K562 (cell line): ENCODE measurements around the gene HES4. TPM values are rescaled to one million over a fixed set of nuclear protein-coding genes. Genes with fewer than 3 reads are reported as not detected.
A peak's percentile ranks its signal among the peaks of the same experiment; 100 is the strongest.

Experiments
- ATAC-seq: fragments of 200-7000 bp; cut with Tn5 transposase; 3 replicates; pipeline ENCODE4 v1.9.1; 2020; ENCODE audit warnings: moderate library complexity
- BruUV-seq: library from RNA; stranded (reverse); fragments of 400-500 nt; replicated peaks from 2 replicates; lab custom pipeline; 2021; lab: Mats Ljungman, UMichigan
- CTCF ChIA-PET: fragments of 300-600 bp; formaldehyde crosslinking; extraction: SDS; loops from one replicate; lab custom pipeline; 2021; ENCODE audit warnings: low intra/inter-chr PET ratio; lab: Yijun Ruan, JAX
- POLR2A ChIA-PET: fragments of 300-600, 350-650 bp; sonication (Branson Sonifier 250); formaldehyde crosslinking; extraction: SDS; loops from one replicate; lab custom pipeline; 2021; ENCODE audit warnings: antibody characterized with exemption, inconsistent platforms; lab: Yijun Ruan, JAX
- DNase-seq, 4 experiments: peaks; one replicate each; pipeline versions ENCODE4 v3.0.0 to v3.0.0-alpha.2; 2011 to 2018; ENCODE audit warnings: low spot score in 3 of 4, mixed read lengths in 3 of 4; ENCODE audit errors: extremely low read depth in 1 of 4
- FAIRE-seq: peaks from 2 replicates; lab custom pipeline; 2011; peaks lifted over from hg19 to GRCh38; lab: Jason Lieb, UNC
- H2AFZ ChIP-seq: 2 replicates; pipeline ENCODE4 v1.6.0; 2011; ENCODE audit warnings: low read depth, low read length, control low read depth, inconsistent platforms
- H3K27ac ChIP-seq: fragments of 200-600 bp; 3 replicates; pipeline ENCODE4 v1.8.0; 2011; ENCODE audit warnings: low read depth, mild to moderate bottlenecking, control low read depth, inconsistent platforms, low read length, moderate library complexity, mixed read lengths; ENCODE audit errors: extremely low read depth
- H3K27me3 ChIP-seq, 2 experiments: fragments of 300-600 bp in 1 of 2; 2 replicates in 1 of 2; 3 replicates in 1 of 2; pipeline versions ENCODE4 v1.6.0 to v1.8.0; 2011; ENCODE audit warnings: inconsistent platforms in 2 of 2, low read length in 2 of 2, mild to moderate bottlenecking in 1 of 2, mixed read lengths in 1 of 2, moderate library complexity in 1 of 2; ENCODE audit not compliant: control insufficient read depth in 2 of 2, insufficient read depth in 2 of 2
- H3K36me3 ChIP-seq: fragments of 300-600 bp; 3 replicates; pipeline ENCODE4 v1.8.0; 2011; ENCODE audit warnings: mild to moderate bottlenecking, low read length, inconsistent platforms; ENCODE audit not compliant: control insufficient read depth, insufficient read depth
- H3K4me1 ChIP-seq, 2 experiments: fragments of 200-600 bp in 1 of 2; replicated peaks in 1 of 2; 2 replicates in 1 of 2; 3 replicates in 1 of 2; pipeline versions ENCODE4 v1.5.1 to v1.8.0; 2011; ENCODE audit warnings: inconsistent platforms in 2 of 2, low read length in 2 of 2, mild to moderate bottlenecking in 1 of 2, mixed read lengths in 1 of 2, moderate library complexity in 1 of 2; ENCODE audit not compliant: control insufficient read depth in 2 of 2, insufficient read depth in 2 of 2
- H3K4me2 ChIP-seq: 2 replicates; pipeline ENCODE4 v1.6.1; 2011; ENCODE audit warnings: low read length, control low read depth, inconsistent platforms, mixed read lengths; ENCODE audit not compliant: insufficient read depth
- H3K4me3 ChIP-seq: fragments of 200-600 bp; sonication (generic), shearing (Covaris generic); 2 replicates; pipeline ENCODE4 v1.5.1; 2016; ENCODE audit warnings: control low read depth, inconsistent platforms
- H3K79me2 ChIP-seq: fragments of 200-600 bp; 3 replicates; pipeline ENCODE4 v1.8.0; 2011; ENCODE audit warnings: low read length, inconsistent platforms; ENCODE audit not compliant: control insufficient read depth, insufficient read depth
- H3K9ac ChIP-seq, 2 experiments: 2 replicates each; pipeline versions ENCODE4 v1.6.0 to v1.6.1; 2011; ENCODE audit warnings: low read depth in 2 of 2, low read length in 2 of 2, control low read depth in 1 of 2, inconsistent platforms in 1 of 2, mild to moderate bottlenecking in 1 of 2, mixed read lengths in 1 of 2; ENCODE audit not compliant: insufficient read depth in 1 of 2
- H3K9me1 ChIP-seq: one replicate; pipeline ENCODE4 v1.6.0; 2011; ENCODE audit warnings: inconsistent platforms, mild to moderate bottlenecking, low read length, moderate library complexity; ENCODE audit not compliant: control insufficient read depth, insufficient read depth
- H3K9me3 ChIP-seq: replicated peaks from 2 replicates; pipeline ENCODE4 v1.5.1; 2011; ENCODE audit warnings: low read depth, low read length, inconsistent platforms; ENCODE audit not compliant: control insufficient read depth, insufficient read depth
- H4K20me1 ChIP-seq: replicated peaks from 2 replicates; pipeline ENCODE4 v1.6.1; 2011; ENCODE audit warnings: low read length, inconsistent platforms, mixed read lengths; ENCODE audit not compliant: control insufficient read depth, insufficient read depth
- NEUROD1 ChIP-seq: fragments of 150-350 bp; IDR thresholded peaks from 2 replicates; pipeline ENCODE4 v1.6.1; 2014; ENCODE audit warnings: borderline replicate concordance, low read length, low read depth; ENCODE audit not compliant: partially characterized antibody
- POLR2G ChIP-seq: fragments of 200-400 bp; formaldehyde crosslinking; IDR thresholded peaks from 2 replicates; pipeline ENCODE4 v1.6.1; 2017; ENCODE audit warnings: low read depth, mild to moderate bottlenecking, antibody characterized with exemption, low read length, moderate library complexity
- WGBS: fragments of 100-300 bp; shearing (Covaris generic); methylation state at CpG from one replicate; pipeline ENCODE4 v1.1.6; 2016; ENCODE audit warnings: low coverage, mixed read lengths; ENCODE audit not compliant: insufficient coverage; ENCODE audit errors: missing lambda C conversion rate; 5-methylcytosine and 5-hydroxymethylcytosine counted together
- in situ Hi-C: fragments of 300-500 bp; cut with MboI; formaldehyde crosslinking; loops from 4 replicates; pipeline ENCODE4 v1.15.0; 2018; ENCODE audit warnings: inconsistent platforms, mixed read lengths
- intact Hi-C: fragments of 100-400 bp; cut with micrococcal nuclease; formaldehyde crosslinking; loops from 2 replicates; pipeline ENCODE4 v1.14.2; 2022
- polyA plus RNA-seq, 8 experiments: library from polyadenylated mRNA; depleted of rRNA in 4 of 8; stranded (reverse) in 5 of 8; unstranded in 3 of 8; fragments of >200 nt; fragmentation: Nextera tagmentation in 2 of 8; fragmentation: Illumina TruSeq in 1 of 8; extraction: Ambion mirVana in 2 of 8; extraction: Trizol in 1 of 8; gene quantifications; 2 replicates each; pipeline versions ENCODE4 v1.2.1 to v1.2.3, GENCODE V29; 2011 to 2014; ENCODE audit warnings: inconsistent platforms in 1 of 8, missing spikeins in 1 of 8
- total RNA-seq, 7 experiments: library from RNA; depleted of rRNA in 6 of 7; stranded (reverse); fragments of >200 nt in 6 of 7; fragmentation: Illumina TruSeq in 2 of 7; extraction: Trizol in 2 of 7; gene quantifications; 2 replicates each; pipeline versions ENCODE4 v1.2.1 to v1.2.3, GENCODE V29; 2011 to 2021; ENCODE audit warnings: low replicate concordance in 1 of 7

HES4 gene
- total and polyA plus RNA-seq, 9 of the 15 experiments (the other 6 are each of a cell fraction or from before 2014, with no cell fraction given) = 0.21 to 43.7 (median 5.3) TPM; not detected in 2

DNA sequence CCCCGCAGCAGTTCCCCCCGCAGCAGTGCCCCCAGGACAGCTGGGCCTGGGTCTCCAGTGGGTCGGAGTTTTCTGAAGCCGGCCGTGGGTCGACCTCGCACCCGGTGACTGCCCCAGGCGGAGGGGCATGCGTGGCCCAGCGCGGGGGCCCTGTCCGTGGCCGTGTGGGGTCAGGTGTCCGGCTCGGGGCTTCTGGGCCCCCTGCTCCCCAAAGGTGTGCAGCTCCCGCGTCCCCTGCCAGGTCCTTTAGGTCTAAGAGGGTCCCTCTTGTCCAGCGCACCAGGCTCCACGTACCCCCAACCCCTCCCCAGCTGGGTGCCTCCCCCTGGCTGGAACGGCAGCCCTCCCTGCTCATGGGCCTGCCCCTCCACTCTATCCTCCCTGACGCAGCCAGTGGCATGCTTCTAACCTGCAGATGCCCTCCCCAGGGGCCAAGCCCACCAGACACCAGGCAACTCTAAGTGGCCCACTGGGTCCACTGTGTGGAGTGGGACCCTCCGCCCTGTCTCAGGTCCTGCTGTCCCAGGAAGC is 5.9 kb upstream of the HES4 start:
- H3K27me3 ChIP-seq = no peaks in the 10 kb centered on the region
- H4K20me1 ChIP-seq = 0 out of 2 replicates have a peak, but pooled peaks cover 4% of the 10 kb centered on the region
- ChIA-PET CTCF (no interaction called here), POLR2A (interaction anchor here (0.9 to 2.6 kb wide), 2 partner anchors 8 to 9 kb away, joined by 4 to 9 read pairs; partner anchors contain the start of gene ISG15)
- ATAC-seq = no peak
- H3K79me2 ChIP-seq = peaks cover 9% of the 10 kb centered on the region; the same call in 2 of the 3 replicates
- H3K9me1 ChIP-seq = no peaks in the 10 kb centered on the region
- in situ Hi-C loops (no loop called here), intact Hi-C loops (no loop called here)
- BruUV-seq = no TSS peak
- WGBS = 80% methylated on average over 16 of the region's 23 CpGs
- TF ChIP-seq NEUROD1 = no peak
- TF ChIP-seq POLR2G = peak; percentile 37; the same call in 1 of the 2 replicates
- H3K4me3 ChIP-seq = no peak overlapping the region
- H3K36me3 ChIP-seq = no peaks in the 10 kb centered on the region
- FAIRE-seq = no peak
- H3K4me1 ChIP-seq = peaks cover 37 to 58% of the 10 kb centered on the region in 2 experiments
- H3K9me3 ChIP-seq = no peaks in the 10 kb centered on the region; the same call in none of the 2 replicates
- no peak overlapping the region for H3K27ac ChIP-seq
- no peak overlapping the region for H2AFZ ChIP-seq
- peak in 2 of 4 experiments; percentile 6 to 7 for DNase-seq
- H3K4me2 ChIP-seq = no peak overlapping the region
- H3K9ac ChIP-seq = peak overlapping the region in 1 of 2 experiments; percentile 90; a peak in 2 of 4 replicates
